GM18517 (cell line): ENCODE measurements around the gene PARD6G.

ENCODE experiments used
- ATAC-seq: cut with Tn5 transposase; IDR thresholded peaks from one replicate; pipeline ENCODE4 v1.9.1; 2021; ENCODE audit warnings: mild to moderate bottlenecking, moderate library complexity; ENCODE audit not compliant: unreplicated experiment

The PARD6G gene

GRCh38 chr18:80154293-80154692 is 93.0 kb downstream of the PARD6G start:
- no peak for ATAC-seq

- no peak for ATAC-seq
Observed at GRCh38 chr18:80149667-80150066, 97.6 kb downstream of the PARD6G start.

GRCh38 chr18:80148326-80149199 is 98.8 kb downstream of the PARD6G start:
- no peak for ATAC-seq

- ATAC-seq: peak; percentile 84
Observed at GRCh38 chr18:80147418-80148325, 99.6 kb downstream of the PARD6G start.

- peak; percentile 26 for ATAC-seq
Observed at GRCh38 chr18:80147037-80147417, 100.3 kb downstream of the PARD6G start.

GRCh38 chr18:80145196-80145804 is 102.0 kb downstream of the PARD6G start:
- no peak for ATAC-seq

GRCh38 chr18:80143881-80144280 is 103.4 kb downstream of the PARD6G start:
- ATAC-seq: no peak

- no peak for ATAC-seq
Observed at GRCh38 chr18:80140455-80140985, 106.8 kb downstream of the PARD6G start.

- ATAC-seq: no peak
Observed at GRCh38 chr18:80137976-80138375, 109.3 kb downstream of the PARD6G start.

- no peak for ATAC-seq
Observed at GRCh38 chr18:80137137-80137536, 110.2 kb downstream of the PARD6G start.

GRCh38 chr18:80136679-80137078 is 110.6 kb downstream of the PARD6G start:
- ATAC-seq: no peak

GRCh38 chr18:80135136-80135535 is 112.2 kb downstream of the PARD6G start:
- no peak for ATAC-seq

GRCh38 chr18:80133124-80133523 is 114.2 kb downstream of the PARD6G start:
- ATAC-seq: no peak

- no peak for ATAC-seq
Observed at GRCh38 chr18:80132180-80132812, 115.0 kb downstream of the PARD6G start.

- no peak for ATAC-seq
Observed at GRCh38 chr18:80130555-80130954, 116.8 kb downstream of the PARD6G start.

GRCh38 chr18:80129672-80130367 is 117.5 kb downstream of the PARD6G start:
- ATAC-seq: no peak

- ATAC-seq: no peak
Observed at GRCh38 chr18:80127635-80128034, 119.7 kb downstream of the PARD6G start.

- ATAC-seq: no peak
Observed at GRCh38 chr18:80126797-80127196, 120.5 kb downstream of the PARD6G start.

- no peak for ATAC-seq
Observed at GRCh38 chr18:80124131-80124530, 123.2 kb downstream of the PARD6G start.

GRCh38 chr18:80120932-80121331 is 126.4 kb downstream of the PARD6G start:
- no peak for ATAC-seq
